Cardiac muscle cell (in vitro differentiated cells and primary cell): ENCODE data around the gene HTRA1. TPM values are rescaled to one million over a fixed set of nuclear protein-coding genes. Genes with fewer than 3 reads are reported as not detected.

Experiments used
- DNase-seq, 2 donors: peaks; one replicate each; pipeline versions ENCODE4 v3.0.0 to v3.0.0-alpha.2; 2010 to 2017; ENCODE audit warnings: low read depth in 1 of 2, low spot score in 1 of 2
- H3K27ac ChIP-seq: fragments of 200-600 bp; sonication (generic); 2 replicates; pipeline ENCODE4 v1.5.1; 2016
- H3K27me3 ChIP-seq: fragments of 200-600 bp; sonication (generic); 2 replicates; pipeline ENCODE4 v1.6.0; 2016; ENCODE audit warnings: control low read depth
- H3K36me3 ChIP-seq: fragments of 200-600 bp; sonication (generic); 2 replicates; pipeline ENCODE4 v1.5.1; 2016; ENCODE audit warnings: control low read depth
- H3K4me1 ChIP-seq: fragments of 200-600 bp; sonication (generic); 2 replicates; pipeline ENCODE4 v1.8.1; 2017; ENCODE audit warnings: low read depth, mild to moderate bottlenecking, mixed run types
- H3K4me3 ChIP-seq: fragments of 200-600 bp; sonication (generic); 2 replicates; pipeline ENCODE4 v1.5.1; 2016; ENCODE audit warnings: mild to moderate bottlenecking
- H3K9me3 ChIP-seq: fragments of 200-600 bp; sonication (generic); 2 replicates; pipeline ENCODE4 v1.5.1; 2017; ENCODE audit warnings: low read depth, mild to moderate bottlenecking, control low read depth
- CTCF ChIP-seq: IDR thresholded peaks from 2 replicates; pipeline ENCODE4 v1.5.1; 2012; ENCODE audit warnings: low read depth, mild to moderate bottlenecking, low read length
- polyA plus RNA-seq: library from polyadenylated mRNA; unstranded; fragments of >200 nt; fragmentation: Nextera tagmentation; extraction: Ambion mirVana; gene quantifications from 2 replicates; pipeline ENCODE4 v1.2.1, GENCODE V29; 2016
- total RNA-seq: library from RNA; depleted of rRNA; stranded (reverse); fragments of >200 nt; gene quantifications from 2 replicates; pipeline ENCODE4 v1.2.3, GENCODE V29; 2016

HTRA1 gene
- total and polyA plus RNA-seq, 2 experiments from 2014 or later, result 154 to 226 TPM

GRCh38 chr10:122532601-122533296, 71.4 kb downstream of the HTRA1 start:
- DNase-seq, result no peak
- no peaks in the 10 kb centered on the region for H3K36me3 ChIP-seq
- no peaks in the 10 kb centered on the region for H3K27me3 ChIP-seq
- no peaks in the 10 kb centered on the region for H3K4me1 ChIP-seq
- TF ChIP-seq CTCF, result no peak
- H3K4me3 ChIP-seq, result no peak overlapping the region
- no peak overlapping the region for H3K27ac ChIP-seq
- no peaks in the 10 kb centered on the region for H3K9me3 ChIP-seq

- Histone ChIP-seq H3K27ac (no peak overlapping the region), H3K9me3 (no peaks in the 10 kb centered on the region), H3K4me3 (no peak overlapping the region), H3K36me3 (no peaks in the 10 kb centered on the region), H3K4me1 (no peaks in the 10 kb centered on the region), H3K27me3 (no peaks in the 10 kb centered on the region)
- no peak for TF ChIP-seq CTCF
- DNase-seq, result no peak
Measured at GRCh38 chr10:122537545-122537944, 76.2 kb downstream of the HTRA1 start.

- H3K9me3 ChIP-seq, result no peaks in the 10 kb centered on the region
- no peaks in the 10 kb centered on the region for H3K36me3 ChIP-seq
- no peaks in the 10 kb centered on the region for H3K4me1 ChIP-seq
- no peak overlapping the region for H3K4me3 ChIP-seq
- DNase-seq, result peak in 1 of 2 donors; percentile 61
- no peak for TF ChIP-seq CTCF
- no peaks in the 10 kb centered on the region for H3K27me3 ChIP-seq
- no peak overlapping the region for H3K27ac ChIP-seq
Measured at GRCh38 chr10:122541541-122542002, 80.2 kb downstream of the HTRA1 start.

GRCh38 chr10:122543676-122544445, 82.5 kb downstream of the HTRA1 start:
- Histone ChIP-seq H3K4me3 (no peak overlapping the region), H3K4me1 (peaks cover 19% of the 10 kb centered on the region), H3K27ac (no peak overlapping the region), H3K9me3 (no peaks in the 10 kb centered on the region), H3K27me3 (no peaks in the 10 kb centered on the region), H3K36me3 (no peaks in the 10 kb centered on the region)
- TF ChIP-seq CTCF, result no peak
- peak in 1 of 2 donors; percentile 7 for DNase-seq

GRCh38 chr10:122544493-122544892, 83.1 kb downstream of the HTRA1 start:
- no peak for TF ChIP-seq CTCF
- no peak for DNase-seq
- Histone ChIP-seq H3K27ac (no peak overlapping the region), H3K36me3 (no peaks in the 10 kb centered on the region), H3K4me1 (peaks cover 25% of the 10 kb centered on the region), H3K27me3 (no peaks in the 10 kb centered on the region), H3K4me3 (no peak overlapping the region), H3K9me3 (no peaks in the 10 kb centered on the region)
